A673 (cell line): ENCODE data around the gene KLHL13.

Source experiments
- EZH2 ChIP-seq: fragments of 200-600 bp; sonication (generic); IDR thresholded peaks from 2 replicates; pipeline ENCODE4 v1.6.1; 2017; ENCODE audit warnings: borderline replicate concordance, low read depth, mild to moderate bottlenecking, mixed read lengths, antibody characterized with exemption, low read length; ENCODE audit not compliant: poor library complexity, severe bottlenecking
- TF ChIP-seq, protein P1 (sequence below): fragments of 300-800, 200-600 bp; sonication (generic); conservative IDR thresholded peaks from 2 replicates; pipeline ENCODE4 v1.5.1; 2017; ENCODE audit warnings: low read depth, mild to moderate bottlenecking, antibody characterized with exemption, low read length, moderate library complexity, mixed read lengths

DNA sequence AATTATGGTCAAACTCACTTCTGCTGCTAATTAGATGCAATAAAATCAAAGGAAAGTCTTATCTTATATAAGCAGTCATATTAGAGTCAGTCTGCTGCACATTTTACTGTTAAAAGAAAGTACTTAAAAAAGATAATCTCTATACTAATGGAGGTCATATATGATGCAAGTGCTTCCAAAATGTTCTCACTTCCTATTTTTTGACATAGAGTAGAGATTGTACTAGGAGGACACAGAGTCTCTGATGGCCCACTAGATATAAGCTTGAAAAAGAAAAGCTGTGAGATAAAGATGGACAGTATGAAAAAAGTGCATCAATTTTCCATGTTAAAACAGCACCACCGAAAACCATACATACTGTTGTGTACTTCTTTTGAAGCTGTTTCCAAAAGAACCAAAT lies 196.9 kb downstream of the KLHL13 start:
- TF ChIP-seq, protein P1, sequence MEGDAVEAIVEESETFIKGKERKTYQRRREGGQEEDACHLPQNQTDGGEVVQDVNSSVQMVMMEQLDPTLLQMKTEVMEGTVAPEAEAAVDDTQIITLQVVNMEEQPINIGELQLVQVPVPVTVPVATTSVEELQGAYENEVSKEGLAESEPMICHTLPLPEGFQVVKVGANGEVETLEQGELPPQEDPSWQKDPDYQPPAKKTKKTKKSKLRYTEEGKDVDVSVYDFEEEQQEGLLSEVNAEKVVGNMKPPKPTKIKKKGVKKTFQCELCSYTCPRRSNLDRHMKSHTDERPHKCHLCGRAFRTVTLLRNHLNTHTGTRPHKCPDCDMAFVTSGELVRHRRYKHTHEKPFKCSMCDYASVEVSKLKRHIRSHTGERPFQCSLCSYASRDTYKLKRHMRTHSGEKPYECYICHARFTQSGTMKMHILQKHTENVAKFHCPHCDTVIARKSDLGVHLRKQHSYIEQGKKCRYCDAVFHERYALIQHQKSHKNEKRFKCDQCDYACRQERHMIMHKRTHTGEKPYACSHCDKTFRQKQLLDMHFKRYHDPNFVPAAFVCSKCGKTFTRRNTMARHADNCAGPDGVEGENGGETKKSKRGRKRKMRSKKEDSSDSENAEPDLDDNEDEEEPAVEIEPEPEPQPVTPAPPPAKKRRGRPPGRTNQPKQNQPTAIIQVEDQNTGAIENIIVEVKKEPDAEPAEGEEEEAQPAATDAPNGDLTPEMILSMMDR, result no peak
- no peak for TF ChIP-seq EZH2
